ENCODE measurements around the gene SEPTIN3.

SEPTIN3 gene

GRCh38 chr22:41992496-41992895 is 23.3 kb downstream of the SEPTIN3 start:
- H3K27ac ChIP-seq, result no peak overlapping the region
- TF ChIP-seq ZFX (IDR thresholded peaks at IDR 0.05) (no peak), CTCF (conservative IDR thresholded peaks at IDR 0.05) (no peak)

- TF ChIP-seq ZFX (IDR thresholded peaks at IDR 0.05) (no peak), CTCF (conservative IDR thresholded peaks at IDR 0.05) (no peak)
- no peak overlapping the region for H3K27ac ChIP-seq
These were observed 26.0 kb downstream of the SEPTIN3 start for GRCh38 chr22:41995211-41995610.

- TF ChIP-seq CTCF (conservative IDR thresholded peaks at IDR 0.05) (no peak), ZFX (IDR thresholded peaks at IDR 0.05) (no peak)
- no peak overlapping the region for H3K27ac ChIP-seq
These were observed 27.6 kb downstream of the SEPTIN3 start for GRCh38 chr22:41996826-41997225.

GRCh38 chr22:41998361-41999261 is 29.4 kb downstream of the SEPTIN3 start, which contains the start of gene WBP2NL:
TSS of gene WBP2NL (plus strand) at chr22:41998788. CDS start at chr22:41998819, 31 bp downstream.
- H3K27ac ChIP-seq, result no peak within 1 kb of the TSS
- TF ChIP-seq CTCF (conservative IDR thresholded peaks at IDR 0.05) (no peak), ZFX (IDR thresholded peaks at IDR 0.05) (no peak)

GRCh38 chr22:42000466-42000865 is 31.2 kb downstream of the SEPTIN3 start:
- TF ChIP-seq CTCF (conservative IDR thresholded peaks at IDR 0.05) (no peak), ZFX (IDR thresholded peaks at IDR 0.05) (no peak)
- H3K27ac ChIP-seq, result no peak overlapping the region

- H3K27ac ChIP-seq, result no peak overlapping the region
- TF ChIP-seq CTCF (conservative IDR thresholded peaks at IDR 0.05) (no peak), ZFX (IDR thresholded peaks at IDR 0.05) (no peak)
These were observed 31.9 kb downstream of the SEPTIN3 start for GRCh38 chr22:42001121-42001520.

GRCh38 chr22:42001706-42002105 is 32.5 kb downstream of the SEPTIN3 start:
- no peak overlapping the region for H3K27ac ChIP-seq
- no peak for TF ChIP-seq ZFX (IDR thresholded peaks at IDR 0.05)
- TF ChIP-seq CTCF (conservative IDR thresholded peaks at IDR 0.05), result no peak

Data from C4-2B (cell line).